Measurements from ENCODE around the gene DEPDC5. TPM values are rescaled to one million over a fixed set of nuclear protein-coding genes. Genes with fewer than 3 reads are reported as not detected.

Gene DEPDC5
- total RNA-seq, 4 donors from 2014 or later = 18.0 to 33.9 (median 23.5) TPM

DNA sequence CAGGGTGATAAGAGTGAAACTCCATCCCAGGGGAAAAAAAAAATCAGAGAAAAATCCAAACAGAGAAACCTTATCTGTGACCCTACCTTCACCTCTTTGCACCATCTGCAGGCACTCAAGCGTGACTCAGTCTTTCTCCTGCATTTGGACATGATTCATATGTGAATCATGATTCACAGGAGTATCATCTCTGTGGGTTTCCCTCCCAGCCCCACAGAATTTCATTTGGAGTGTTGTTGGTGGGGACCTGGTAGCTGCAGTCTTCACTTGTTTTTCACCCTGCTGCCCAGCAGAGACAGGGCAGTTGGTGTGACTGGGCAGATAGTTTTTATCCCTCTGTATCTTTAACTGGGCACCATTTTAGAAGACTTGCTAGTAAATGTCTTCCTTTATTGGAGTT is 75.7 kb downstream of the DEPDC5 start:
- H3K4me3 ChIP-seq = no peak overlapping the region
- H3K36me3 ChIP-seq = peaks cover 0 to 69% (median under 1%) of the 10 kb centered on the region in 3 donors
- H3K27ac ChIP-seq = peak overlapping the region in 1 of 4 donors; percentile 20
- no peak for TF ChIP-seq EP300 (IDR thresholded peaks at IDR 0.05)
- no peak for TF ChIP-seq POLR2A (IDR thresholded peaks at IDR 0.05)
- TF ChIP-seq, protein P1, sequence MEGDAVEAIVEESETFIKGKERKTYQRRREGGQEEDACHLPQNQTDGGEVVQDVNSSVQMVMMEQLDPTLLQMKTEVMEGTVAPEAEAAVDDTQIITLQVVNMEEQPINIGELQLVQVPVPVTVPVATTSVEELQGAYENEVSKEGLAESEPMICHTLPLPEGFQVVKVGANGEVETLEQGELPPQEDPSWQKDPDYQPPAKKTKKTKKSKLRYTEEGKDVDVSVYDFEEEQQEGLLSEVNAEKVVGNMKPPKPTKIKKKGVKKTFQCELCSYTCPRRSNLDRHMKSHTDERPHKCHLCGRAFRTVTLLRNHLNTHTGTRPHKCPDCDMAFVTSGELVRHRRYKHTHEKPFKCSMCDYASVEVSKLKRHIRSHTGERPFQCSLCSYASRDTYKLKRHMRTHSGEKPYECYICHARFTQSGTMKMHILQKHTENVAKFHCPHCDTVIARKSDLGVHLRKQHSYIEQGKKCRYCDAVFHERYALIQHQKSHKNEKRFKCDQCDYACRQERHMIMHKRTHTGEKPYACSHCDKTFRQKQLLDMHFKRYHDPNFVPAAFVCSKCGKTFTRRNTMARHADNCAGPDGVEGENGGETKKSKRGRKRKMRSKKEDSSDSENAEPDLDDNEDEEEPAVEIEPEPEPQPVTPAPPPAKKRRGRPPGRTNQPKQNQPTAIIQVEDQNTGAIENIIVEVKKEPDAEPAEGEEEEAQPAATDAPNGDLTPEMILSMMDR (IDR thresholded peaks at IDR 0.05) = no peak
- DNase-seq (ENCODE audit: low spot score in 2 of 2) = no peak
- H3K4me1 ChIP-seq = peaks cover 0 to 20% (median 0%) of the 10 kb centered on the region in 4 donors
- WGBS, 2 donors = 50 to 67% methylated on average over 1 of the region's 1 CpG
- H3K27me3 ChIP-seq = no peaks in the 10 kb centered on the region
- no peaks in the 10 kb centered on the region for H3K9me3 ChIP-seq

- Histone ChIP-seq H3K9me3 (no peaks in the 10 kb centered on the region), H3K4me1 (peaks cover 0 to 20% (median 0%) of the 10 kb centered on the region in 4 donors), H3K36me3 (peaks cover 0 to 69% (median 8%) of the 10 kb centered on the region in 3 donors), H3K4me3 (no peak overlapping the region), H3K27ac (no peak overlapping the region), H3K27me3 (no peaks in the 10 kb centered on the region)
- WGBS, 2 donors = 68 to 71% methylated on average over 1 of the region's 1 CpG
- no peak for DNase-seq (ENCODE audit: low spot score in 2 of 2)
- TF ChIP-seq POLR2A (IDR thresholded peaks at IDR 0.05) = no peak
- no peak for TF ChIP-seq EP300 (IDR thresholded peaks at IDR 0.05)
- TF ChIP-seq, protein P1 (IDR thresholded peaks at IDR 0.05) = no peak
Observed at GRCh38 chr22:31830721-31831070, 76.9 kb downstream of the DEPDC5 start.

GRCh38 chr22:31833930-31834329 is 80.1 kb downstream of the DEPDC5 start:
- Histone ChIP-seq H3K27ac (no peak overlapping the region), H3K36me3 (peaks cover 0 to 79% (median 8%) of the 10 kb centered on the region in 3 donors), H3K27me3 (no peaks in the 10 kb centered on the region), H3K9me3 (no peaks in the 10 kb centered on the region), H3K4me3 (no peak overlapping the region), H3K4me1 (peaks cover 0 to 16% (median 0%) of the 10 kb centered on the region in 4 donors)
- 94 to 100% methylated on average over 1 of the region's 1 CpG for WGBS, 2 donors
- TF ChIP-seq, protein P1 (IDR thresholded peaks at IDR 0.05) = no peak
- TF ChIP-seq POLR2A (IDR thresholded peaks at IDR 0.05) (no peak), EP300 (IDR thresholded peaks at IDR 0.05) (no peak)
- no peak for DNase-seq (ENCODE audit: low spot score in 2 of 2)

DNA sequence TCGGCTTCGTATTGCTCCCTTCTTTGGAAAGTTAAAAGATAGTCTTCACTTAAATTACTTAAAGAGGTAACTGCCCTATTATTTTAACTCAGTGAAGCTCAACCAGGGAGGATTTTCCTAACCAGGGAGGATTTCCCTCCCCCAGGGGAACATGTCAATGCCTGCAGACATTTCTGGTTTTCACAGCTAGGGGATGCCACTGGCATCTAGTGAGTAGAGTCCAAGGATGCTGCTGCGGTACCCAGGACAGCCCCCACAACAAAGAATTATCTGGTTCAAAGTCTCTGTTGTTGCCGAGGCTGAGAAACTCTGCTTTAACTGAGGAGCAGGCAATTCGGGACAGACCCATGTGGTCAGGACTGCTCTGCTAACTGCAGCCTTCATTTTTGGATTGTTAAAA is 82.2 kb downstream of the DEPDC5 start:
- no peak overlapping the region for H3K27ac ChIP-seq
- TF ChIP-seq EP300 (IDR thresholded peaks at IDR 0.05) (no peak), POLR2A (IDR thresholded peaks at IDR 0.05) (no peak)
- TF ChIP-seq, protein P1 (IDR thresholded peaks at IDR 0.05) = no peak
- H3K4me1 ChIP-seq = peaks cover 0 to 1% (median 0%) of the 10 kb centered on the region in 4 donors
- no peak for DNase-seq (ENCODE audit: low spot score in 2 of 2)
- H3K9me3 ChIP-seq = no peaks in the 10 kb centered on the region
- WGBS, 2 donors = 63 to 69% methylated on average over 5 of the region's 5 CpGs
- H3K4me3 ChIP-seq = no peak overlapping the region
- H3K27me3 ChIP-seq = no peaks in the 10 kb centered on the region
- H3K36me3 ChIP-seq = peaks cover 0 to 86% (median 8%) of the 10 kb centered on the region in 3 donors

DNA sequence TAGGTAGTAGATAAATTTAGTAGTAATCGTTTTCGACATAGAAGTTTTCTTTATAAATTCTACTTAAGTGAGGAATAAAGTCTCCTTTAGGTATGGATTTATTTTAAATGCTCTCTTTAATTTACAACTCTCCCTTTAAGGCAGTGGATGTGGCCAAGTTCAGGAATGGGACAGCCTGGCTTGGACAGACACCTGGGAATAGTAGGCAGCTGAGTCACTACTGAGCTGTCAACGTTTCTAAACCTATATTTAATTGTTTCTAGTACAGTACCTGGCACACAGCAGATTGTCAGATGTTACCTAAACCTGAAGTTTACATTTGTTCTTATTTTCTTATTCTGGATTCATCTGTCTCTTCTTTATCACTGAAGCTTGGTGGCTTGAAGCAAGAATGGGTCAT is 85.1 kb downstream of the DEPDC5 start:
- no peak for DNase-seq (ENCODE audit: low spot score in 2 of 2)

More for the DNA sequence above, 85.1 kb downstream of the DEPDC5 start:
- no peaks in the 10 kb centered on the region for H3K27me3 ChIP-seq
- no peak for TF ChIP-seq POLR2A (IDR thresholded peaks at IDR 0.05)
- TF ChIP-seq, protein P1 (IDR thresholded peaks at IDR 0.05) = no peak
- no peak for TF ChIP-seq EP300 (IDR thresholded peaks at IDR 0.05)
- no peak overlapping the region for H3K4me3 ChIP-seq
- WGBS, 2 donors = 74 to 78% methylated on average over 3 of the region's 3 CpGs
- H3K27ac ChIP-seq = no peak overlapping the region
- H3K36me3 ChIP-seq = peaks cover 0 to 99% (median 8%) of the 10 kb centered on the region in 3 donors
- H3K4me1 ChIP-seq = no peaks in the 10 kb centered on the region
- no peaks in the 10 kb centered on the region for H3K9me3 ChIP-seq

All from tibial nerve (tissue), 4 donors.